Measurements from ENCODE around the gene WDR13. TPM values are rescaled to one million over a fixed set of nuclear protein-coding genes. Genes with fewer than 3 reads are reported as not detected.
"Not testable (repeated sequence)": the region's sequence is repeated elsewhere in the genome, so short reads cannot be mapped to it uniquely, and the experiment has no call there.

Gene WDR13
- 100 to 1,000 TPM in 2 of 12 donors, 10 to 100 TPM in 9, not detected in 1; 77.4 to 117 (median 87.8) TPM for polyA plus RNA-seq (ENCODE audit: insufficient read length in 12 of 12)
- long read RNA-seq, donor 1, full-length matches to known transcripts = 17 of 25 reads
- long read RNA-seq, donor 1, partial matches to known transcripts = 8 of 25 reads
- long read RNA-seq, donor 1, other reads (novel, unspliced or antisense) = 0 of 25 reads
- long read RNA-seq, donor 2, full-length matches to known transcripts = 20 of 25 reads
- long read RNA-seq, donor 2, partial matches to known transcripts = 0 of 25 reads
- long read RNA-seq, donor 2, other reads (novel, unspliced or antisense) = 5 of 25 reads
- long read RNA-seq, donor 3, full-length matches to known transcripts = 8 of 8 reads
- long read RNA-seq, donor 3, partial matches to known transcripts = 0 of 8 reads
- long read RNA-seq, donor 3, other reads (novel, unspliced or antisense) = 0 of 8 reads
- long read RNA-seq, donor 4, full-length matches to known transcripts = 4 of 4 reads
- long read RNA-seq, donor 4, partial matches to known transcripts = 0 of 4 reads
- long read RNA-seq, donor 4, other reads (novel, unspliced or antisense) = 0 of 4 reads
- long read RNA-seq, donor 5, full-length matches to known transcripts = 20 of 30 reads
- long read RNA-seq, donor 5, partial matches to known transcripts = 0 of 30 reads
- long read RNA-seq, donor 5, other reads (novel, unspliced or antisense) = 10 of 30 reads
- long read RNA-seq, donor 6, full-length matches to known transcripts = 5 of 5 reads
- long read RNA-seq, donor 6, partial matches to known transcripts = 0 of 5 reads
- long read RNA-seq, donor 6, other reads (novel, unspliced or antisense) = 0 of 5 reads
- long read RNA-seq, donor 7, full-length matches to known transcripts = 4 of 4 reads
- long read RNA-seq, donor 7, partial matches to known transcripts = 0 of 4 reads
- long read RNA-seq, donor 7, other reads (novel, unspliced or antisense) = 0 of 4 reads
- long read RNA-seq, donor 8, full-length matches to known transcripts = 9 of 9 reads
- long read RNA-seq, donor 8, partial matches to known transcripts = 0 of 9 reads
- long read RNA-seq, donor 8, other reads (novel, unspliced or antisense) = 0 of 9 reads
- long read RNA-seq, donor 9, full-length matches to known transcripts = 13 of 18 reads
- long read RNA-seq, donor 9, partial matches to known transcripts = 5 of 18 reads
- long read RNA-seq, donor 9, other reads (novel, unspliced or antisense) = 0 of 18 reads
- long read RNA-seq, donor 10, full-length matches to known transcripts = 20 of 30 reads
- long read RNA-seq, donor 10, partial matches to known transcripts = 0 of 30 reads
- long read RNA-seq, donor 10, other reads (novel, unspliced or antisense) = 10 of 30 reads
- long read RNA-seq, donor 11, full-length matches to known transcripts = 10 of 10 reads
- long read RNA-seq, donor 11, partial matches to known transcripts = 0 of 10 reads
- long read RNA-seq, donor 11, other reads (novel, unspliced or antisense) = 0 of 10 reads

DNA sequence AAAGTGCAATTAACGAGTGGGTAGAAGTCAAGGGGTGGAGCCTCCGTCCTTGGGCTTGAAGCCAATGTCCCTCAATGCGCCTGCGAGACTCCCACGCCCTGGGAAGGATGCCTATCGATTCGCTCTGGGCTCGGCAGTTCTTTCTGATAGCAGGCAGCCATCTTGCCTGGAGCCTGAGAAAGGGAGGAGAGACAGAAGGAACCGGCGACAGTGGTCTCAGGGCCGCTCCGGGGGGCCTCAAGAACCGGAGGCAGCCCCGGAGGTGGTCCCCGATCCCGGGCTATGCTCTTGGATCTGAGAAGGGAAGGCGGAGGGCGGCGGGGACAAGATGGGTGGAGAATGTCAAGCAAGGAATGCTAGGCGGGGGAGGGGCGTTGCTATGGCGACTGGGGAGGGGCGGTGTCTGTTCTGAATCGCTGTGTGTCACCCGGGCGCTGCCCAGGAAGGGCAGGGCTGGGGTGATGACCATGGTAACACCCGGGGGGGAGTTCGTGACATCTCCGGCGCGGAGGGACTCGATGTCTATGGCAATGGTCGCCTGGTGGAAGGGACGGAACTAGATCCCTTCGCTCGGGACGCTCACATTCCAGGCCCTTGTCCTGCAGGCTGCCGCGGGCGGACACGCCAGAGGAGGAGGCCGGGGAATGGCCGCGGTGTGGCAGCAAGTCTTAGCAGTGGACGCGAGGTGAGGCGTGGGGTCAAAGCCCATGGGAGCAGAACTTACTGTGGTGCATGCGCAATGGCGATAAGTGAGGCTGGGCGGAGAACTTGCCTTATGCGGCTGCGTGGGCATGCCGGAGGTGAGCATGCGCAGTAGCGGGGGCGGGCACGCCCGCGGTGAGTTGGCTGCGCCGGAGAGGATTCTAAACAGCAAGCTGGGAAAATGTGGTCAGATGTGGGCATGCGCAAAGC lies at the start of gene WDR13:
TSS of gene WDR13 (plus strand) at position 140 of the 912 bp plus-strand sequence. CDS start at position 645, 505 bp downstream.
- peak; percentile 95 for DNase-seq

DNA sequence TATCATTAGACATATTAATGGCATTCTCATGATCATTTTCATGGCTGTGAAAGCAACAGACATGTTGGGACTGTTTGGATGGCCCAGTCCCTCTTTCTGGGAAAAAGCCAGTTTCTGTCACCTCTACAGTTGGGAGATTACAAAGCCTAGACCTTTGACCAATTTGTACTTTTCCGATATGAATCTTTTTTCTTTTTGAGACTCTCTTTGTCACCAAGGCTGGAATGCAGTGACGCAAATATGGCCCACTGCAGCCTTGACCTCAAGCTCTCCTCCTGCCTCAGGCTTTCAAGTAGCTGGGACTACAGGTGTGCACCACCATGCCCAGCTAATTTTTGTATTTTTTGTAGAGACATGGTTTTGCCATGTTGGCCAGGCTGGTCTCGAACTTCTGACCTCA lies 48.4 kb upstream of the WDR13 start:
- DNase-seq = no peak

DNA sequence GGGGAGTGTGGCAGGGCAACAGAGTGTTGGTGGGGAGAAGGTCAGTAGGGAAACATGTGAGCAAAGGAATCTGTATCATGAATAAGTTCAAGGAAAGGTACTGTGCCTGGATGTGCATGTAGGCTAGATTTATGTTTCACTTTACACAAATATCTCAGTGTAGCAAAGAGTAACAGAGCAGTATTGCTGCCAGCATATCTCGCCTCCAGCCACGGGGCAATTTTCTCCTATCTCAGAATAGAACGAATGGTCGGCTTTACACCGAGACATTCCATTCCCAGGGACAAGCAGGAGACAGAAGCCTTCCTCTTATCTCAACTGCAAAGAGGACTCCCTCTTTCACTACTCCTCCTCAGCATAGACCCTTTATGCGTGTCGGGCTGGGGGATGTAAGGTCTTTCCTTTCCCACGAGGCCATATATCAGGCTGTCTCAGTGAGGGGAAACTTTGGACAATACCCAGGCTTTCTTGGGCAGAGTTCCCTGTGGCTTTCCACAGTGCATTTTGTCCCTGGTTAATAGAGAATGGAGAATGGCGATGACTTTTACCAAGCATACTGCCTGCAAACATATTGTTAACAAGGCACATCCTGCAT lies 41.5 kb upstream of the WDR13 start:
- not testable (repeated sequence) for DNase-seq

DNA sequence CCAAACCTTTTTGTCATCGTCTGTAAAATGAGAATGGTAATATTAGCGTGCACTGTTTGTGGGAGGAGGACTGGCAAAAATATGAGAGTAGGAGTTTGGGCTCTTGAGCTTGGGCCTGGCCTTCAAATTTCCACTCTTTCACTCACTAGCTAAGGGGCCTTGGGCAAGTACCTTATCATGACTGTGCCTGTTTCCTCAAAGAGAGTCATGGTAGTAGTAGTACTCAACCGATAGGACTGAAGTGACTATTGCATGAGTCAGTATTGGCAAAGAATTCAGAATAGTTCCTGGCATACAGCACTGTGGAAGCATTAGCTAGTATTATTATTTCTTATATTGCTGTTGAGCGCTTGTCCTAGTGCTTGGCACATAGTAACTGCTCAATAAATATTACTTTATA lies 39.0 kb upstream of the WDR13 start:
- DNase-seq = no peak

DNA sequence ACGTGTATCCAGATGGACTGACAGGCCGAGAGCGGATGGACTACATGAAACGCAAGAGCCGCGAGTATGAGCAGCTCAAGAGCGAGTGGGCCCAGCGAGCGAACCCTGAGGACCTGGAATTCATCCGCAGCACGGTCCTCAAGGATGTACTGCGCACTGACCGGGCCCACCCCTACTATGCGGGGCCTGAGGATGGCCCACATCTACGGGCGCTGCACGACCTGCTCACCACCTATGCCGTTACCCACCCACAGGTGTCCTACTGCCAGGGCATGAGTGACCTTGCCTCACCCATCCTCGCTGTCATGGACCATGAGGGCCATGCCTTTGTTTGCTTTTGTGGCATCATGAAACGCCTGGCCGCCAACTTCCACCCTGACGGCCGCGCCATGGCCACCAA lies 37.7 kb upstream of the WDR13 start:
- no peak for DNase-seq

DNA sequence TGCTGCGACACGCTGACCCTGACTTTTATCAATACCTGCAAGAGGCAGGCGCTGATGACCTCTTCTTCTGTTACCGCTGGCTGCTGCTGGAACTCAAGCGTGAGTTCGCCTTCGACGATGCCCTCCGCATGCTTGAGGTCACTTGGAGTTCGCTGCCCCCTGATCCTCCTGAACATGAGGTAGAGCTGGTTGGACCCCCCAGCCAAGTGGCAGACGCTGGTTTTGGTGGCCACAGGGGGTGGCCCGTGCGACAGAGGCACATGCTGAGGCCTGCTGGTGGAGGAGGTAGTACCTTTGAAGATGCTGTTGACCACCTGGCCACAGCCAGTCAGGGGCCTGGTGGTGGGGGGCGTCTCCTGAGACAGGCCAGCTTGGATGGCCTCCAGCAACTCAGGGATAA lies 37.2 kb upstream of the WDR13 start:
- DNase-seq = no peak

DNA sequence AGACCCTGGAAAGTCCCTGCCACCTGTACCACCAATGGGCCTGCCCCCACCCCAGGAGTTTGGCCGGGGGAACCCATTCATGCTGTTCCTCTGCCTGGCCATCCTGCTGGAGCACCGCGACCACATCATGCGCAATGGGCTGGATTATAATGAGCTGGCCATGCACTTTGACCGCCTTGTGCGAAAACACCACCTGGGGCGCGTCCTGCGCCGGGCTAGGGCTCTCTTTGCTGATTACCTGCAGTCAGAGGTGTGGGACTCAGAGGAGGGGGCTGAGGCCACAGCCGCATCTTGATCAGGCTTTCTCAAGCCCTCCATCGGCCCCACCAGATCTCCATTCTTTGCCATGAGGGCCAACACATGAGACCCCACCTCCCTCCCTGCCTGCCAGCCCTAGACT lies 36.6 kb upstream of the WDR13 start:
- no peak for DNase-seq

DNA sequence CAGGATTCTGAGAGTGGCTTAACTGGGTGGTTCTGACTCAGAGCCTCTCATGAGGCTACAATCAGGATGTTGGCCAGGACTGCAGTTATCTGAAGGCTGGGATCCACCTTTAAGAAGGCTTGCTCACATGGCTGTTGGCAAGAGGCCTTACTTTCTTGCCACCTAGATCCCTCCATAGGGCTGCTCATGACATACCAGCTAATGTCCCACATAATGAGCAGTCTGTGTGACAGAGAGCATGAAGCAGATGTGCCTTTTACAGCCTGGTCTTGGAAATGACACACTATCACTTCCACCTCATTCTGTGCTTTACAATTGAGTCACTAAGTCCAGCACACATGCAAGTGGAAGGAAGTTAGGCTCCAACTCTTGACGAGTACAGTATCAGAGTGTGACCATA lies 27.3 kb upstream of the WDR13 start:
- no peak for DNase-seq

DNA sequence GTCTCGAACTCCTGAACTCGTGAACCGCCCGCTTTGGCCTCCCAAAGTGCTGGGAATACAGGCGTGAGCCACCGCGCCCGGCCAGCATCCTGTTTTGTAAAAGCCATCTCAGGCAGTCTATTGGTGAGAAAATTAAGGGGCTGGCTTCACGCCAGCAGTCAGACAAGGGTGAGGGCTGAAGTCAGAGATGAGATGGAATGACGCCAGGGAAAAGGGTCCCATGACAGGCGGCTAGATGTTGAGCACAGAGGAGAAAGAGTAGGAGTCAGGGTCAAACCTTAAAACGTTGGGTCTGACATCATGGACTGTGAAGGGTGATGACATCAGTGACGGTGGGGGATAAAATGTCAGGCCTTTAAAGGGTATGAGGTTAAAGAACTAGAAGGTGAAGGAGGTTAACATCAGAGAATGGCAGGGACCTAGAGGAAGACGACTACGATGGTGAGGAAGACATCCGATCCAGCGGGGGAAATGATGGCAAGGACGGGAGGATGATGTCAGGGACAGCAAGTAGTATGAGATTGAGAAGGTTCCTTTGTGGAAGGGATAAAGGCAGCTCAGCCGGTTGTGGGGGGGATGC lies 23.5 kb upstream of the WDR13 start:
- DNase-seq = no peak

DNA sequence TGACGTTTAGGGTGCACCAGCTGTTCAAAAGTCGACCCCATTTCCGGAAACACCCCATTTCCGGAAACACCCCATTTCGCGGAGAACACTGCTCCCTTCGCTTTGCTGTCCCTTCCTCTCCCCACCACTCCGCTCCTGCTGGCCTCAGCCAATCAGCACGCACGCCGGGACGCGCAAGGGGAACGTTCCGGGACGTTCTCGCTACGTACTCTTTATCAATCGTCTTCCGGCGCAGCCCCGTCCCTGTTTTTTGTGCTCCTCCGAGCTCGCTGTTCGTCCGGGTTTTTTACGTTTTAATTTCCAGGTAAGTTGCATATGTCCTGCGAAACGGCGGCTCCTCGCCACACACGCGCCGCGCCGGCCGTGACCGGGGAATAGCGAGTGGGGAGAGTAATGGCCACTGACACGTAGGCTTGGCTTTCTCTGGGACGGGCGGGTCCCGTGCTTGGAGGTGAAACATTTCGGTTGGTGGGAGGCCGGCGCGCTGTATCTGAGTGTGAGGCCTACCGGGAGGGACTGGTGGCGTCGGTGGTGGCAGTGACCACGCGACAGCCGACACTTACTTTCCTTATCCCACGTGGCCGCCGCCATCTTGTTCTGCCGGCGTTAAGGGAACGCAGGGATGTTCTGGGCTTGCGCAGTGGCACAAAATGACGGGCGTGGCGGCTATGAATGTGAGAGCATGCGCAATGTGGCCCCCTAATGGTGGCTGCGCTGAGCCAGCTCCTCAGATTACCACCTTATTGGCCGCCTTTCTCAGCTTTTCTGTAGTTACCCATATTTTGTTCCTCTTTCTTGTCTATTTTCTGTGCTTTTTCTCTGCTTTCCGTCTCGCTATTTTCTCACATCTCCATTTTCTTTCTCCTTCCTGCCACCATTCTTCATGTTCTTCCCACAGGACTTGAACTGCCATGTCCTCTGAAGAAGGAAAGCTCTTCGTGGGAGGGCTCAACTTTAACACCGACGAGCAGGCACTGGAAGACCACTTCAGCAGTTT lies 22.7 kb upstream of the WDR13 start, which contains the start of gene RBM3:
TSS of gene RBM3 (plus strand) at position 215 of the 997 bp plus-strand sequence. CDS start at position 912, 697 bp downstream.
- peak; percentile 93 for DNase-seq

DNA sequence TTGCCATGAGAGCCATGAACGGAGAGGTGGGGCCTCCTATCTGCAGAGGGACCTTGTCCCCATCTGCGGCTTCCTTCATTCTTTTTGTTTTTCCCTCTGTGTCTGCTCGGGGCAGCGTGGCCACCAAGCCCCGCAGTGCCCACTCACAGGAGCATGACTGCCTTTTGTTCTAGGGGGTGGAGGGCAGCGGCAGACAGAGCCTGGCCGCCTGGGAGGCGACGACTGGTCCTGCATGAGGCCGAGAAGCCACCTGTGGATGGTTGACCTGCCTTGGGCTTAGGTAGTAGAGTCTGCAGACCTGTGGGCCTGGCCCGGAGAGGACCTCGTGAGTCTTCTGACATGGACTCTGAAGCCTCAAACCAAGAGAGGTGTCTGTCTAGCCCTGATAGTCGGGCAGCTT lies 21.6 kb upstream of the WDR13 start:
- DNase-seq = no peak

DNA sequence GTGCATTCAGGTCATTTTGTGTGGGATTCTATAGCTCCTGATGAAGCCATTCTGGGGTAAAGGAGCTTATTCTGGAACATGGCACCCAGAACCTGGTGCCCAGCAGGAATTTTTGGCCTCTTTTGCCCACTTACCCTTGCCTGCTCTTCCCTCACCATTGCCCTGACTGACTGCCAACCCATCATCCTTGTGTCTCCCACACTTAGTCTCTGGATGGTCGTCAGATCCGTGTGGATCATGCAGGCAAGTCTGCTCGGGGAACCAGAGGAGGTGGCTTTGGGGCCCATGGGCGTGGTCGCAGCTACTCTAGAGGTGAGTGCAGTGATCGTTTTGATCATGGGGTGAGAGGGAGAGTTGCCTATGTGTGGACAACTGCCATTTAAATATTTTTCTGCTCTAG lies 21.2 kb upstream of the WDR13 start:
- no peak for DNase-seq

DNA sequence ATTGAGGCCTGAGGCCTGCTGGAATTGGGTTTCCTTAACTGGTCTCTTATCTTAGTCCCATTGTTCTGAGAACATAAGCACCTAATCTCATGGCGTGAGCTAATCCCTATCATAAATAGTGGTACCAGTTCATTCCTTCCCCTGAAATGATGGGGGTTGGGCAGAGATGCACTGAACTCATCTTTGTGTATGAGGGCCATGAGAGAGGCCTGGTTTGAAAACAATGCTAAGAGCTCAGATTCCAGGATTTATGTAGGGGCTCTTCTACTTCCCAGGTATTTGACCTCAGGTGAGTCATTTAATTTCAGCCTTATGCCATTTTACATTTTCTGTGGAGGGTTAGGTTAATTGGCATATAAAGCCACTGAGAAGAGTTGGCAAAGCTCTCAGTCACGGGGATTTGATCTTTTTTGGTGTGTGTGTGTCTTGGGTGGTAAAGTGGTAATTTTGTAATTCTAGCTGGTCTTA lies 18.6 kb upstream of the WDR13 start:
- DNase-seq = no peak

DNA sequence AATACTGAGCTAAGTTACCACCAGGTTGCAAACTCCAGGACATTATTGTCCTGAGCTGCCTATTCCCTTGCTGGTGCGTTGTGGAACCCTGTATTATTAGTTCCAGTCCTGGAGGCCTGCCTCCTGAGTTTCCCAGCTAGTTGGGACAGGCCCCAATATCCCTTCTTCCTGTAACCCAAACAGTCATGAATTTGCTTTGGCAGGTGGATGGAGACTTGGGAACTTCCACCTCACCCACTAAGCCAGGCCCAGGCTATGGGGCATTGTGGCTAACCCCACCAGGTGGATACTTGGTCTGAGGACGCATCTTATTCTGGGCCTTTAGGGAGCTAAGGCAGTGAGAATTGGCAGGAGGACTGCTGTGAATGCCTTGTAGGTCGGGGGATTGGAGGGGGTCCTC lies 18.0 kb upstream of the WDR13 start:
- DNase-seq = no peak

DNA sequence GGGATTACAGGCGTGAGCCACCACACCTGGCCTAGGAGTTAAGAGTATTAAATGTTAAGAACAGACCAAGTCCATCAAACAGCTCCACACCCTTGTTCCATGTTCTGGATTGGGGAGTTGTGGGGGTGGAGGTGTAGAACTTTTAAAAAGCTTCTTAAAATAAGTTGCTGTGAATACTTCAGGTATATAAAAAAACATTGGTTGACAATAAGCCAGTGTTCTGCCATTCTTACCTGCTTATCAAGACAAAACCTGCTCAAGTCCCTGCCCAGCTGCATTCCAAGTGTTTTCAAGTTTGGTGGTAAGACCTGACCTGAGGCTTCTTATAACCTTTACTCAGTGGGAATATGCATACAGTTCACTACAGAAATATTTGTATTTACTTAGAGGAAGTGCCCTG lies 16.6 kb upstream of the WDR13 start:
- no peak for DNase-seq

DNA sequence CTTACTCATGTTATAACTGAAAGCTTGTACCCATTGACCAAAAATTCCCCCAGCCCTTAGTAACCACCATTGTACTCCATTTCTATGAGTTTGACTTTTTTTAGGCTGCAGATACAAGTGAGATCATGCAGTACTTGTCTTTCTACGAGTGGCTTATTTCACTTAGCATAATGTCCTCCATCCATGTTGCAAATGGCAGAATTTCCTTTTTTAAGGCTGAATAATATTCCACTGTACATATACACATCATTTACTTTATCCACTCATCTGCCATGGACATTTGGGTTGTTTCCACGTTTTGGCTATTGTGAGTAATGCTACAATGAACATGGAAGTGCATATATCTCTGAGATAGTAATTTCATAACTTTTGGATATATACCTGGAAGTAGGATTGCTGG lies 12.6 kb upstream of the WDR13 start:
- no peak for DNase-seq

DNA sequence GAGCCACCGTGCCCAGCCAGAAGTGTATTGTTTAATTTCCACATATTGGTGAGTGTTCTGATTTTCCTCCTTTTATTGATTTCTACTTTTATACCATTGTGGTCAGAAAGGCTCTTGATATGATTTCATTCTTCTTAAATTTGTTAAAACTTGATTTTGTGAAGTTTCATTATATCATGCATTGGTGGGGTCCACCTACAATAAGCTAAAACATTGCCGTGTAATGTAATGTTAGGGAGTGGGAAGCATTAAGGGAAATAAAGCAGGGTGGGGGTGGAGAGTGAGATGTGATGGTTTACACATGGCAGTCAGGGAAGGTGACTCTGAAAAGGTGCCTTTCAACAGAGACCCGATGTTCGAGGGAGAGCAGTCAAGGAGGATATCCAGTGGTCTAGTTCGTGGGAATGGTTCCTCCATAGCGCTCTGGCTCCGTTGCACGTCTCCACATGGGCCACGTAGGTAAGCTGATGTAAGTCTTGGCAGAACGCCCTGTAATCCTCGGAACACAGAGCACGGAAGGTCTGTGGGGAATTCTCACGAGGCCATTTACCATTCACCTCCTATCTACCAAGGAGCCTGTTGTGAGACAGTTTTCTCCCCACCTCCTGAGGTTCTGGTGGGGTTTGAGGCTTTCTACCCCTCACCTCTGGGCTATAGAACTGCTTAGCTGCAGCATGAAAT lies 7.7 kb upstream of the WDR13 start:
- no peak for DNase-seq

Measured in muscle of arm (tissue), 14 donors.